Liver (tissue), 9 donors: ENCODE results near the gene NRG2. TPM values are rescaled to one million over a fixed set of nuclear protein-coding genes. Genes with fewer than 3 reads are reported as not detected.

Experiments
- DNase-seq: peaks from one replicate; pipeline ENCODE4 v3.0.0-alpha.2; 2017; ENCODE audit warnings: low spot score
- H3K27ac ChIP-seq, 2 donors: one replicate each; pipeline ENCODE4 v1.7.0; 2013; ENCODE audit warnings: inconsistent platforms in 2 of 2, low read length in 2 of 2, control low read depth in 1 of 2, low read depth in 1 of 2, mild to moderate bottlenecking in 1 of 2
- H3K27me3 ChIP-seq, 4 donors: one replicate each; pipeline versions ENCODE4 v1.6.1 to v1.7.0; 2013; ENCODE audit warnings: low read length in 3 of 4, inconsistent platforms in 1 of 4, mild to moderate bottlenecking in 1 of 4, moderate library complexity in 1 of 4; ENCODE audit not compliant: control insufficient read depth in 4 of 4, insufficient read depth in 4 of 4
- H3K36me3 ChIP-seq, 4 donors: one replicate each; pipeline versions ENCODE4 v1.6.1 to v1.7.0; 2013; ENCODE audit warnings: low read length in 3 of 4, mild to moderate bottlenecking in 3 of 4, low read depth in 1 of 4, moderate library complexity in 1 of 4; ENCODE audit not compliant: control insufficient read depth in 4 of 4, insufficient read depth in 3 of 4
- H3K4me1 ChIP-seq, 4 donors: one replicate each; pipeline versions ENCODE4 v1.6.1 to v1.7.0; 2013; ENCODE audit warnings: low read length in 3 of 4, mild to moderate bottlenecking in 3 of 4, moderate library complexity in 1 of 4; ENCODE audit not compliant: control insufficient read depth in 4 of 4, insufficient read depth in 4 of 4
- H3K4me3 ChIP-seq, 3 donors: one replicate each; pipeline versions ENCODE4 v1.6.1 to v1.7.0; 2013; ENCODE audit warnings: low read length in 3 of 3, control low read depth in 1 of 3, low read depth in 1 of 3, mild to moderate bottlenecking in 1 of 3
- H3K9ac ChIP-seq, 2 donors: one replicate each; pipeline ENCODE4 v1.7.0; 2013; ENCODE audit warnings: low read length in 2 of 2, mild to moderate bottlenecking in 2 of 2, moderate library complexity in 2 of 2, control low read depth in 1 of 2, low read depth in 1 of 2
- H3K9me3 ChIP-seq, 4 donors: one replicate each; pipeline versions ENCODE4 v1.6.1 to v1.7.0; 2013; ENCODE audit warnings: low read length in 3 of 4; ENCODE audit not compliant: control insufficient read depth in 4 of 4
- EGR1 ChIP-seq, 2 donors: IDR thresholded peaks; 2 replicates each; pipeline ENCODE4 v1.6.1; 2016 to 2018; ENCODE audit warnings: antibody characterized with exemption in 2 of 2, low read depth in 2 of 2
- FOXA1 ChIP-seq: IDR thresholded peaks from 2 replicates; pipeline ENCODE4 v1.6.1; 2016; ENCODE audit warnings: antibody characterized with exemption
- FOXA2 ChIP-seq: IDR thresholded peaks from 2 replicates; pipeline ENCODE4 v1.6.1; 2016; ENCODE audit warnings: antibody characterized with exemption
- GABPA ChIP-seq, 2 donors: IDR thresholded peaks in 1 of 2; conservative IDR thresholded peaks in 1 of 2; 2 replicates each; pipeline ENCODE4 v1.6.1; 2016; ENCODE audit warnings: antibody characterized with exemption in 2 of 2, mild to moderate bottlenecking in 1 of 2, moderate library complexity in 1 of 2
- HNF4A ChIP-seq, 2 donors: conservative IDR thresholded peaks; 2 replicates each; pipeline ENCODE4 v1.6.1; 2016; ENCODE audit warnings: antibody characterized with exemption in 2 of 2, mild to moderate bottlenecking in 2 of 2
- JUND ChIP-seq, 2 donors: IDR thresholded peaks; 2 replicates each; pipeline ENCODE4 v1.6.1; 2016; ENCODE audit warnings: antibody characterized with exemption in 2 of 2
- MAX ChIP-seq: IDR thresholded peaks from 2 replicates; pipeline ENCODE4 v1.6.1; 2016; ENCODE audit warnings: antibody characterized with exemption
- RAD21 ChIP-seq, 2 donors: IDR thresholded peaks; 2 replicates each; pipeline ENCODE4 v1.6.1; 2016; ENCODE audit warnings: antibody characterized with exemption in 2 of 2, mild to moderate bottlenecking in 2 of 2
- SP1 ChIP-seq: IDR thresholded peaks from 2 replicates; pipeline ENCODE4 v1.6.1; 2018; ENCODE audit warnings: antibody characterized with exemption, mild to moderate bottlenecking
- TAF1 ChIP-seq: conservative IDR thresholded peaks from 2 replicates; pipeline ENCODE4 v1.6.1; 2016; ENCODE audit warnings: antibody characterized with exemption, mild to moderate bottlenecking
- YY1 ChIP-seq: IDR thresholded peaks from 2 replicates; pipeline ENCODE4 v1.6.1; 2016; ENCODE audit warnings: antibody characterized with exemption, mild to moderate bottlenecking
- WGBS: extraction: QIAGEN DNeasy Blood & Tissue Kit; methylation state at CpG from one replicate; pipeline ENCODE4 v1.1.7; 2013; 5-methylcytosine and 5-hydroxymethylcytosine counted together
- polyA plus RNA-seq, 2 donors: library from polyadenylated mRNA; stranded (reverse) in 1 of 2; unstranded in 1 of 2; fragments of 200-250 nt in 1 of 2; fragments of >200 nt in 1 of 2; fragmentation: Nextera tagmentation in 1 of 2; extraction: Ambion mirVana in 1 of 2; gene quantifications; one replicate each; pipeline versions ENCODE4 v1.2.1 to v1.2.3, GENCODE V29; 2013 to 2015
- total RNA-seq, 2 donors: library from RNA; depleted of rRNA; stranded (reverse); fragments of >200 nt; gene quantifications; one replicate each; pipeline ENCODE4 v1.2.3, GENCODE V29; 2014
- TF ChIP-seq, protein P1 (sequence below): IDR thresholded peaks from 2 replicates; pipeline ENCODE4 v1.6.1; 2016; ENCODE audit warnings: antibody characterized with exemption
- TF ChIP-seq, protein P2 (sequence below): fragments of 150-350 bp; IDR thresholded peaks from 2 replicates; pipeline ENCODE4 v1.5.1; 2017; ENCODE audit warnings: improper control_type of control experiment, low read depth, low read length; ENCODE audit not compliant: missing input control
- TF ChIP-seq, protein P3 (sequence below): IDR thresholded peaks from 2 replicates; pipeline ENCODE4 v1.6.1; 2016; ENCODE audit warnings: antibody characterized with exemption, mild to moderate bottlenecking
- donor health status: healthy.
- donor health status: healthy.
- donor health status: healthy.
- donor health status: healthy.
- donor health status: healthy.

NRG2 gene
- total and polyA plus RNA-seq, 4 donors, result 0.07 to 0.08 TPM; not detected in 2

DNA sequence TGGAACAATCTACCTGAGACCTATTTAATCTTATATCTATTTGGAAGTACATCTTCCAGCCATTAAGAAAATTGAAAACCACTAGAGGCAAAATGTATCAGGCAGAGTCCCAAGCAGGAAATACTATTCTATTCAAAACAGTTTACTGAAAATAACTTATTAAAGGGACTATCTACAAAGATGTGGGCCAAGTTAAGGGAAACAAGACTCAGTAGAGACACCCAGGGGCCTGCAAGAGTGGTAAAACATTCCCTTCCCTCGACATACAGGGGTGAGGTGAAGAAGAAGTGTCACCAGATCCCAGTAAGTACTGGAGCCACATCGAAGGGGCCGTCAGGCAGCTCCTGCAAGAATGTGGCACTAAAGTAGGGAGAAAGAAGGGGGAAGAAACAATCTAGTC, 12.1 kb upstream of the NRG2 start (continued):
- TF ChIP-seq, protein P1, sequence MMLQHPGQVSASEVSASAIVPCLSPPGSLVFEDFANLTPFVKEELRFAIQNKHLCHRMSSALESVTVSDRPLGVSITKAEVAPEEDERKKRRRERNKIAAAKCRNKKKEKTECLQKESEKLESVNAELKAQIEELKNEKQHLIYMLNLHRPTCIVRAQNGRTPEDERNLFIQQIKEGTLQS, result no peak

DNA sequence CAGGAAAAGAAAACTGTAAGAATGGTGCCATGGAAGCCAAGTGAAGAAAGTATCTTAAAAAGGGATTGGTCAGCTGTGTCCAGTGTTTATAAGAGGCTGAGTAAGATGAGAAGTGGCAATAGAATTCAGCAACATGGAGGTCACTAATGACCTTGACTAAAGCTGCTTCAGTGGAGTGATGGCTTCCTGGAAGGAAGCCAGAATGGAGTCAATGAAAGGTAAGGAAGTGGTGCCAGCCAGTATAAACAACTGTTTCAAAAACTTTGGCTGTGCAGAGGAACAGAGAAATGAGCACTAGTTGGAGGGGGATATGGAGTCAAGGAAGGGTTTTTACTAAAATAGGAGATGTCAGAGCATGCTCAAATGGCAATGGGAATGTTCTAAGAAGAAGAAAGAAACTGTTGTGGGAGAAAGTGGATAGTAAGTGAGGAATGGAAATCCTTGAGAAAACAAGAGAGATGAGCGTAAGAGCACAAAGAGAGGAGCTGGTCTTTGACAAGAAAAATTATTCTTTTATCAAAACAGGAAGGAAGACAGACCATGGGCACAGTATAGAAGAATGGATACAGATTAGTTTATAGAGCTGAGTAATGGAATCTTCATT, 11.1 kb upstream of the NRG2 start:
- DNase-seq, result no peak
- WGBS, result 92% methylated on average over 1 of the region's 1 CpG
- TF ChIP-seq YY1 (no peak), RAD21 (IDR thresholded peaks at IDR 0.05) (no peak), GABPA (IDR thresholded peaks at IDR 0.05 in 1 of 2, conservative IDR thresholded peaks at IDR 0.05 in 1 of 2) (no peak), SP1 (no peak), HNF4A (conservative IDR thresholded peaks at IDR 0.05) (no peak), TAF1 (no peak), EGR1 (IDR thresholded peaks at IDR 0.05; ENCODE audit: low read depth in 2 of 2) (no peak), FOXA2 (no peak), MAX (no peak), JUND (IDR thresholded peaks at IDR 0.05) (no peak), FOXA1 (no peak)
- TF ChIP-seq, protein P2, sequence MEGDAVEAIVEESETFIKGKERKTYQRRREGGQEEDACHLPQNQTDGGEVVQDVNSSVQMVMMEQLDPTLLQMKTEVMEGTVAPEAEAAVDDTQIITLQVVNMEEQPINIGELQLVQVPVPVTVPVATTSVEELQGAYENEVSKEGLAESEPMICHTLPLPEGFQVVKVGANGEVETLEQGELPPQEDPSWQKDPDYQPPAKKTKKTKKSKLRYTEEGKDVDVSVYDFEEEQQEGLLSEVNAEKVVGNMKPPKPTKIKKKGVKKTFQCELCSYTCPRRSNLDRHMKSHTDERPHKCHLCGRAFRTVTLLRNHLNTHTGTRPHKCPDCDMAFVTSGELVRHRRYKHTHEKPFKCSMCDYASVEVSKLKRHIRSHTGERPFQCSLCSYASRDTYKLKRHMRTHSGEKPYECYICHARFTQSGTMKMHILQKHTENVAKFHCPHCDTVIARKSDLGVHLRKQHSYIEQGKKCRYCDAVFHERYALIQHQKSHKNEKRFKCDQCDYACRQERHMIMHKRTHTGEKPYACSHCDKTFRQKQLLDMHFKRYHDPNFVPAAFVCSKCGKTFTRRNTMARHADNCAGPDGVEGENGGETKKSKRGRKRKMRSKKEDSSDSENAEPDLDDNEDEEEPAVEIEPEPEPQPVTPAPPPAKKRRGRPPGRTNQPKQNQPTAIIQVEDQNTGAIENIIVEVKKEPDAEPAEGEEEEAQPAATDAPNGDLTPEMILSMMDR, result no peak
- TF ChIP-seq, protein P3, sequence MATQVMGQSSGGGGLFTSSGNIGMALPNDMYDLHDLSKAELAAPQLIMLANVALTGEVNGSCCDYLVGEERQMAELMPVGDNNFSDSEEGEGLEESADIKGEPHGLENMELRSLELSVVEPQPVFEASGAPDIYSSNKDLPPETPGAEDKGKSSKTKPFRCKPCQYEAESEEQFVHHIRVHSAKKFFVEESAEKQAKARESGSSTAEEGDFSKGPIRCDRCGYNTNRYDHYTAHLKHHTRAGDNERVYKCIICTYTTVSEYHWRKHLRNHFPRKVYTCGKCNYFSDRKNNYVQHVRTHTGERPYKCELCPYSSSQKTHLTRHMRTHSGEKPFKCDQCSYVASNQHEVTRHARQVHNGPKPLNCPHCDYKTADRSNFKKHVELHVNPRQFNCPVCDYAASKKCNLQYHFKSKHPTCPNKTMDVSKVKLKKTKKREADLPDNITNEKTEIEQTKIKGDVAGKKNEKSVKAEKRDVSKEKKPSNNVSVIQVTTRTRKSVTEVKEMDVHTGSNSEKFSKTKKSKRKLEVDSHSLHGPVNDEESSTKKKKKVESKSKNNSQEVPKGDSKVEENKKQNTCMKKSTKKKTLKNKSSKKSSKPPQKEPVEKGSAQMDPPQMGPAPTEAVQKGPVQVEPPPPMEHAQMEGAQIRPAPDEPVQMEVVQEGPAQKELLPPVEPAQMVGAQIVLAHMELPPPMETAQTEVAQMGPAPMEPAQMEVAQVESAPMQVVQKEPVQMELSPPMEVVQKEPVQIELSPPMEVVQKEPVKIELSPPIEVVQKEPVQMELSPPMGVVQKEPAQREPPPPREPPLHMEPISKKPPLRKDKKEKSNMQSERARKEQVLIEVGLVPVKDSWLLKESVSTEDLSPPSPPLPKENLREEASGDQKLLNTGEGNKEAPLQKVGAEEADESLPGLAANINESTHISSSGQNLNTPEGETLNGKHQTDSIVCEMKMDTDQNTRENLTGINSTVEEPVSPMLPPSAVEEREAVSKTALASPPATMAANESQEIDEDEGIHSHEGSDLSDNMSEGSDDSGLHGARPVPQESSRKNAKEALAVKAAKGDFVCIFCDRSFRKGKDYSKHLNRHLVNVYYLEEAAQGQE, result no peak
- Histone ChIP-seq H3K27ac (no peak overlapping the region), H3K4me3 (no peak overlapping the region), H3K4me1 (no peaks in the 10 kb centered on the region), H3K9me3 (no peaks in the 10 kb centered on the region), H3K9ac (no peak overlapping the region), H3K36me3 (no peaks in the 10 kb centered on the region), H3K27me3 (no peaks in the 10 kb centered on the region)

DNA sequence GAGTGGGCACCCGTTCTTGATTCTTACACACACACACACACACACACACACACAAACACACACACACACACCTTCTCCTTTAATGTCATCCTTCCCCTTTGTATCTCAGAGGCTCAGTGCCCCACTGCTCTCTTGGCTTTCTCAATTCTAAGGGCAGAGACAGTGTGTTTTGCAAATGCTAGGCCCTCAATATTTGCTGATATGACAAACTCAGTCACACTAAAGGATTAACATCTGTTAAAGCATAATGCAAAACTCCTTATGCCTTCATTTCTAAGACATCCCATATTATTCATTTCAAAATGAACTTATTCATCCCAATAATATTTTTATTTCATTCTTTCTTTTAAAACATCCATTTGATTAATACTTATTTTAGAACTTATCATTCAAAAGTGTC, 8.9 kb upstream of the NRG2 start:
- DNase-seq, result no peak
- no peaks in the 10 kb centered on the region for H3K36me3 ChIP-seq
- TF ChIP-seq MAX (no peak), FOXA1 (no peak), HNF4A (conservative IDR thresholded peaks at IDR 0.05) (no peak)
- WGBS, result 63% methylated on average over 1 of the region's 1 CpG
- no peaks in the 10 kb centered on the region for H3K4me1 ChIP-seq
- H3K27me3 ChIP-seq, result no peaks in the 10 kb centered on the region
- no peaks in the 10 kb centered on the region for H3K9me3 ChIP-seq
- no peak overlapping the region for H3K27ac ChIP-seq
- H3K9ac ChIP-seq, result no peak overlapping the region
- H3K4me3 ChIP-seq, result no peak overlapping the region
